Gastrocnemius medialis (tissue), 4 donors: ENCODE measurements around the gene TSHZ3.

Source experiments
- POLR2A ChIP-seq, 2 donors: fragments of 450-650 bp; IDR thresholded peaks; one replicate each; pipeline ENCODE4 v1.6.1; 2017; ENCODE audit warnings: antibody characterized with exemption in 2 of 2, mild to moderate bottlenecking in 2 of 2, moderate library complexity in 2 of 2
- TF ChIP-seq, protein P1 (sequence below), 5 experiments: fragments of 450-650 bp in 3 of 5; fragments of 200-600 bp in 2 of 5; sonication (generic) in 2 of 5; IDR thresholded peaks in 4 of 5; conservative IDR thresholded peaks in 1 of 5; 1 replicate in 4 of 5; 2 replicates in 1 of 5; pipeline ENCODE4 v1.5.1; 2016 to 2019; ENCODE audit warnings: antibody characterized with exemption in 5 of 5, mild to moderate bottlenecking in 3 of 5, moderate library complexity in 3 of 5

DNA sequence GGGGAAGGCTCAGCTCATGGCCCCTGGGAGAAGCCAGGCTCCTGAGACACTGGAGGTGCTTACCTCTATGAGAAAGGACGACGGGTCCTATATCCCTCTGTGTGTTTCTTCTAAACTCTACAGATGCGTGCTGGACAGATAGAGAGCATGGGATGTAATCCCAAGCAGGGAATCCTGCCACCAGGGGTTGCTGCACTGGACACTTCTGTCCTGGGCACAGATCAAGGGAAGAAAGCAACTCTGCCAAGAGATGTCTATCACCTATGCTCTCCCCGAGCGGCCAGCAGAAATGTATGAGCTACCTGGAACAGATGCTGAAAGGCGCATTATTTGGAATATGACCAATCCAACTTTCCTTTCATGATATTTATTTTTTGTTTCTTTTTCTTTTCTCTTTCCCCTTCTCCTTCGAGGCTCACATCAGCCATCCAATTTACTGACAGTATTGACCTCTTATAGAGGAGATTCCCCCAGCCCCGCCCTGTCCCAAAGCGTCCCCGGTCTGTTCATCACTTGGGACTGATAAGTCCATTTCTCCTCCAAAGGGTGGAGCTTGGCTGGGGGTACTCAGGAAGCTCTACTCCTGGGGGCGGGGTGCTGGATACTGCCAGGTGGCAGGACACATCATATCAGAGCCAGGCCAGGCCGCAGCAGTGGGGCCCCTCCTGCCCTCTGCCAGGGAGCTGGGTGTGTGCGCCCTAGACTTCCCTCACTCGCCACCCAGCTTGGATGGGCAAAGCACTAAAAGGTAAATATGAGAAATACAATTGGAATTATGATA, 34.2 kb downstream of the TSHZ3 start:
- TF ChIP-seq, protein P1, sequence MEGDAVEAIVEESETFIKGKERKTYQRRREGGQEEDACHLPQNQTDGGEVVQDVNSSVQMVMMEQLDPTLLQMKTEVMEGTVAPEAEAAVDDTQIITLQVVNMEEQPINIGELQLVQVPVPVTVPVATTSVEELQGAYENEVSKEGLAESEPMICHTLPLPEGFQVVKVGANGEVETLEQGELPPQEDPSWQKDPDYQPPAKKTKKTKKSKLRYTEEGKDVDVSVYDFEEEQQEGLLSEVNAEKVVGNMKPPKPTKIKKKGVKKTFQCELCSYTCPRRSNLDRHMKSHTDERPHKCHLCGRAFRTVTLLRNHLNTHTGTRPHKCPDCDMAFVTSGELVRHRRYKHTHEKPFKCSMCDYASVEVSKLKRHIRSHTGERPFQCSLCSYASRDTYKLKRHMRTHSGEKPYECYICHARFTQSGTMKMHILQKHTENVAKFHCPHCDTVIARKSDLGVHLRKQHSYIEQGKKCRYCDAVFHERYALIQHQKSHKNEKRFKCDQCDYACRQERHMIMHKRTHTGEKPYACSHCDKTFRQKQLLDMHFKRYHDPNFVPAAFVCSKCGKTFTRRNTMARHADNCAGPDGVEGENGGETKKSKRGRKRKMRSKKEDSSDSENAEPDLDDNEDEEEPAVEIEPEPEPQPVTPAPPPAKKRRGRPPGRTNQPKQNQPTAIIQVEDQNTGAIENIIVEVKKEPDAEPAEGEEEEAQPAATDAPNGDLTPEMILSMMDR (IDR thresholded peaks at IDR 0.05 in 4 of 5, conservative IDR thresholded peaks at IDR 0.05 in 1 of 5), result no peak
- TF ChIP-seq POLR2A (IDR thresholded peaks at IDR 0.05), result no peak
